GM12874 (cell line): ENCODE results near the gene ITM2C.

Source experiments
- CTCF ChIP-seq: IDR thresholded peaks from 2 replicates; pipeline ENCODE4 v1.5.1; 2011; ENCODE audit warnings: low read depth, mild to moderate bottlenecking, control low read depth, low read length, moderate library complexity; ENCODE audit not compliant: insufficient read depth

ITM2C gene

GRCh38 chr2:230824406-230824978 lies 40.2 kb upstream of the ITM2C start:
- peak; percentile 54; the same call in 1 of the 2 replicates for TF ChIP-seq CTCF

GRCh38 chr2:230825354-230825753 lies 39.4 kb upstream of the ITM2C start:
- TF ChIP-seq CTCF: no peak

GRCh38 chr2:230827774-230828271 lies 36.9 kb upstream of the ITM2C start:
- TF ChIP-seq CTCF: no peak

DNA sequence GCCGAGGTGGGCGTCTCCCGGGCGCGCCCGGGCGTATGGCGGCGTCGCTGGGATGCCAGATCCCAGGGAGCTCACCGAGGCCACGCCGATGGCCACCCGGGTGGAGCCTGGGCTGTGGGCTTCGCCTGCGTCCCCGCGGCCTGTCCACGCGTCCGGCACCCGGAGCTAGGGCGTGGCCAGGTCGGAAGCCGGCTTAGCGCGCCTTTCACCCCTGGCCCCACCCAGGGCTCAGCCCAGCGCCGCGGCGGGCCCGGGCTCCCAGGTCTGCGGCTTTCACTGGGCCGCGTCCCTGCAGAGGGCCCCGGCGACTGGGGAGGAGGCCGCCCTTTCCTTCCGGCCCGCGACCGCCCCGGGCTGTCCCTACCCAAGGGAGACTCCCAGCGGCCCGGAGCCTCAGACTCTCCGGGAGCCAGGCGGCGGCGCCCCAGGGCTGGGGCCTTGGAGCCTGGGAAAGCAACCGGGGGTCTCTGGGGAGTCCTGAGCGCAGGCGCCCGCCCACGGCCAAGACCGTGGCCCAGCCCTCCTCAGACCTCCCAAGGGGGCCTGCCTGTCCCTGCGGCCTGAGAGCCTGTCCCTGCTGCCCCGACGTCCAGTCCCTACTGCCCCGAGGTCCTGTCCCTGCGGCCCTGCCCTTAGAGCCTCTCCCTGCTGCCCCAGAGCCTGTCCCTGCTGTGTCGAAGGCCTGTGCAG lies 36.3 kb upstream of the ITM2C start:
- no peak for TF ChIP-seq CTCF

GRCh38 chr2:230829293-230829692 lies 35.4 kb upstream of the ITM2C start:
- no peak for TF ChIP-seq CTCF

DNA sequence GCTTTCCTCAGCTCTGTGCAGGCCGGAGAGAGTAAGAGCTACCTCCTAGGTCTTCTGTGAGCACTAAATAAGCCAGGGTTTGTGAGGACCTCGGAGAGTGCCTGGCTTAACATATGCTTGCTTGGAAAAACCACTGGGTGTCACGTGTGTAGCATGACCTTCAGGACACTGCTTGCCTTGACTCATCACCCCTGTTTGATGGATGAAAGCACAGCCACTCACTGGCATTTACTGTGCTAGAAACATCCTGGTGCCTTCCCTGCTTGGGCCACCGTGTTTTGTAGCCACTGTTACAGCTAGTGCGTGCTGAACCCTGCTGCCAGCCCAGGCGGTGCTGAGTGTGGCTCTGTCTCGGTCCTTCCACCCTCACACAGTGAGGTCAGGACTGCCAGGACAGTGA lies 34.8 kb upstream of the ITM2C start:
- TF ChIP-seq CTCF: no peak

DNA sequence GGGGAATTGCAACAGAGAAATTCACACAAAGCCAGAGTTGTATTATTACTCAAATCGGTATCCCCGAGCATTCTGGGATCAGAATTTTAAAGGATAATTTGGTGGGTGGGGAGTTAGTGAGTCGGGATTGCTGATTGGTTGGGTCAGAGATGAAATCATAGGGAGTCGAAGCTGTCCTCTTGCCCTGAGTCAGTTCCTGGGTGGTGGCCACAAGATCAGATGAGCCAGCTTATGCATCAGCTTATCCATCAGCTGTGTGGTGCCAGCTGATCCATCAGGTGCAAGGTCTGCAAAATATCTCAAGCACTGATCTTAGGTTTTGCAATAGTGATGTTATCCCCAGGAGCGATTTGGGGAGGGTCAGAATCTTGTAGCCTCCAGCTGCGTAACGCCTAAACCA lies 34.3 kb upstream of the ITM2C start:
- TF ChIP-seq CTCF: no peak
